Mesodermal cell (in vitro differentiated cells): ENCODE measurements around the gene ZNF839.
"Not testable (repeated sequence)": the region's sequence is repeated elsewhere in the genome, so short reads cannot be mapped to it uniquely, and the experiment has no call there.

ENCODE experiments used
- H3K27ac ChIP-seq: 2 replicates; pipeline ENCODE4 v1.7.0; 2013; ENCODE audit warnings: mild to moderate bottlenecking, low read depth, low read length, moderate library complexity; ENCODE audit not compliant: severe bottlenecking
- H3K36me3 ChIP-seq: 2 replicates; pipeline ENCODE4 v1.7.1; 2013; ENCODE audit warnings: mild to moderate bottlenecking, low read length, moderate library complexity; ENCODE audit not compliant: control insufficient read depth, insufficient read depth
- H3K4me1 ChIP-seq: one replicate; pipeline ENCODE4 v1.7.1; 2013; ENCODE audit warnings: mild to moderate bottlenecking, low read length; ENCODE audit not compliant: insufficient read depth, control insufficient read depth, poor library complexity, severe bottlenecking
- H3K4me3 ChIP-seq: 2 replicates; pipeline ENCODE4 v1.7.0; 2013; ENCODE audit warnings: low read length, control low read depth, mild to moderate bottlenecking; ENCODE audit not compliant: insufficient read depth, poor library complexity, severe bottlenecking; ENCODE audit errors: extremely low read depth
- H3K9me3 ChIP-seq: 2 replicates; pipeline ENCODE4 v1.7.1; 2013; ENCODE audit warnings: mild to moderate bottlenecking, low read length, moderate library complexity; ENCODE audit not compliant: control insufficient read depth
- WGBS, 2 experiments: methylation state at CpG; one replicate each; pipeline ENCODE4 v1.1.5; 2013; ENCODE audit warnings: missing lambda C conversion rate in 2 of 2; ENCODE audit not compliant: insufficient coverage in 2 of 2; 5-methylcytosine and 5-hydroxymethylcytosine counted together

ZNF839 gene

DNA sequence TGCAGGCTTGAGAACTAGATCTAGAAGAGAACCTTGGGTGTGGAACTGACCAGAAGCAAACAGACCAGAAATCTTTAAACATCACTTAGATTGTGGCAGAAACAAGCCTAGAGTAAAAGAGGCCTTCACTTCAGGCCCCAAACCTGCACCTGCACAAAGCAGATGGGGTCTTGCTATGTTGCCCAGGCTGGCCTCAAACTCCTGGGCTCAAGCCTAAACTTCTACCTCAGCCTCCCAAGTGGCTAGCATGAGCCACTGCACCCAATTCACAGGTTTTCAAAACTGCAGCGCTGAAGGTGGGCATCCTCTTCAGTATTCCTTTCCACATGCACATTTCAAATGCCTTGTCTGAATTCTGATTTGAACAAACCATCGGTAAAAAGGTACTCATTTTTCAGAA is 34.4 kb upstream of the ZNF839 start:
- no peak overlapping the region for H3K27ac ChIP-seq
- 100% methylated on average over 1 to 2 of the region's 2 CpGs for WGBS, 2 experiments
- H3K36me3 ChIP-seq: no peaks in the 10 kb centered on the region
- H3K4me1 ChIP-seq: peaks cover 8% of the 10 kb centered on the region
- no peak overlapping the region for H3K4me3 ChIP-seq
- no peaks in the 10 kb centered on the region for H3K9me3 ChIP-seq

DNA sequence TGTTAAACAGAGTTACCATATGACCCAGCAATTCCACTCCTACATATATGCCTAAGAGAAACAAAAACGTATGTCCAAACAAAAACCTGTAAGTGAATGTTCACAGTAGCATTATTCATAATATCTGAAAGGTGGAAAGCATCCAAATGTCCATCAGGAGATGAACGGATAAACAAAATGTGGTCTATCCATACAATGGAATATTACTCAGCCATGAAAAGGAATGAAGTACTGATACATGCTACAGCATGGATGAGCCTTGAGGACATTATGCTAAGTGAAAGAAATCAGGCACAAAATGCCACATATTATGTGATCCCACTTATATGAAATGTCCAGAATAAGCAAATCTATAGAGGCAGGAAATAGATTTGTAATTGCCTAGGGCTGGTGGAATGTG is 31.4 kb upstream of the ZNF839 start:
- no peak overlapping the region for H3K4me3 ChIP-seq
- H3K27ac ChIP-seq: no peak overlapping the region
- 100% methylated on average over 1 of the region's 2 CpGs; no CpG with 5 or more reads in 1 of the 2 experiments for WGBS, 2 experiments

GRCh38 chr14:102292441-102292840 is 27.1 kb upstream of the ZNF839 start:
- Histone ChIP-seq H3K4me3 (no peak overlapping the region), H3K36me3 (no peaks in the 10 kb centered on the region), H3K9me3 (no peaks in the 10 kb centered on the region), H3K27ac (no peak overlapping the region), H3K4me1 (no peaks in the 10 kb centered on the region)
- WGBS, 2 experiments: 100% methylated on average over 1 of the region's 1 CpG; no CpG with 5 or more reads in 1 of the 2 experiments

More for the DNA sequence above, 31.4 kb upstream of the ZNF839 start:
- Histone ChIP-seq H3K9me3 (no peaks in the 10 kb centered on the region), H3K36me3 (no peaks in the 10 kb centered on the region), H3K4me1 (no peaks in the 10 kb centered on the region)

- no peaks in the 10 kb centered on the region for H3K36me3 ChIP-seq
Observed at GRCh38 chr14:102293781-102294180, 25.8 kb upstream of the ZNF839 start.

DNA sequence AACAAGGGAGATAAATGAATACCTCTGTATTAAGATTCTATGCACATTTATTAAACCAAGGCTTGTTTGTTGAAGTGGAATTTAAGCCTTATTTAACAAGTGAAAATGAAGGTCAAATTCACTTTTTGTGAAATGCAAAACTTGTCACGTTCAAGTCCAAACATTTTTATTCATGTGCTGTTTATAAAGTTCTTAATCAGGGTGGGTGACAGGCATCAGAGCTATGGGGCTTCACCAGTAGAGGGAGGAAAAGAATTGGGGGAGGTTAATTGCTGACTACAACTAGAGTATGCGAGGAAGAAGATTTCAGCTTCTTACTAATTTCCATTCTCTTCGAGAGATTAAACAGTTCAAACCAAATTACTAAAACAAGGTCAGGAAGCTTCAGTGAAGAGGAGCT is 24.3 kb upstream of the ZNF839 start:
- Histone ChIP-seq H3K27ac (no peak overlapping the region), H3K4me1 (no peaks in the 10 kb centered on the region), H3K9me3 (no peaks in the 10 kb centered on the region), H3K4me3 (no peak overlapping the region), H3K36me3 (no peaks in the 10 kb centered on the region)
- 60% methylated on average over 1 of the region's 3 CpGs; no CpG with 5 or more reads in 1 of the 2 experiments for WGBS, 2 experiments

More at GRCh38 chr14:102293781-102294180, 25.8 kb upstream of the ZNF839 start:
- H3K4me3 ChIP-seq: no peak overlapping the region
- H3K9me3 ChIP-seq: no peaks in the 10 kb centered on the region
- H3K27ac ChIP-seq: no peak overlapping the region
- WGBS, 2 experiments: 69 to 100% methylated on average over 2 to 4 of the region's 6 CpGs
- H3K4me1 ChIP-seq: no peaks in the 10 kb centered on the region

- Histone ChIP-seq H3K4me3 (no peak overlapping the region), H3K36me3 (no peaks in the 10 kb centered on the region), H3K4me1 (no peaks in the 10 kb centered on the region), H3K9me3 (no peaks in the 10 kb centered on the region), H3K27ac (no peak overlapping the region)
- 90 to 93% methylated on average over 15 to 32 of the region's 33 CpGs for WGBS, 2 experiments
Observed at GRCh38 chr14:102297436-102298170, 21.9 kb upstream of the ZNF839 start.

DNA sequence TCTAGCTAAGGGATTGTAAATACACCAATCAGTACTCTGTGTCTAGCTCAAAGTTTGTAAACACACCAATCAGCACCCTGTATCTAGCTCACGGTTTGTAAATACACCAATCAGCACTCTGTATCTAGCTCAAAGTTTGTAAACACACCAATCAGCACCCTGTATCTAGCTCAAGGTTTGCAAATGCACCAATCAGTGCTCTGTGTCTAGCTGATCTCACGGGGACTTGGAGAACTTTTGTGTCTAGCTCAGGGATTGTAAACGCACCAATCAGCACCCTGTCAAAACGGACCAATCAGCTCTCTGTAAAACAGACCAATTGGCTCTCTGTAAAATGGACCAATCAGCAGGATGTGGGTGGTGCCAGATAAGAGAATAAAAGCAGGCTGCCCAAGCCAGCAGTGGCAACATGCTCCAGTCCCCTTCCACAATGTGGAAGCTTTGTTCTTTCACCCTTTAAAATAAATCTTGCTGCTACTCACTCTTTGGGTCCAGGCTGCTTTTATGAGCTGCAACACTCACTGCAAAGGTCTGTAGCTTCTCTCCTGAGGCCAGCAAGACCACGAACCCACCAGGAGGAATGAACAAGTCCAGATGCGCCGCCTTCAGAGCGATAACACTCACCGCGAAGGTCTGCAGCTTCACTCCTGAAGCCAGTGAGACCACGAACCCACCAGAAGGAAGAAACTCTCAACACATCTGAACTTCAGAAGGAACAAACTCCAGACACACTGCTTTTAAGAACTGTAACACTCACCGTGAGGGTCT is 21.1 kb upstream of the ZNF839 start:
- not testable (repeated sequence) for H3K27ac ChIP-seq, H3K4me3 ChIP-seq, H3K4me1 ChIP-seq, H3K9me3 ChIP-seq, H3K36me3 ChIP-seq
- WGBS, 2 experiments: 90 to 97% methylated on average over 9 to 11 of the region's 12 CpGs

- H3K36me3 ChIP-seq: no peaks in the 10 kb centered on the region
- 100% methylated on average over 2 of the region's 3 CpGs; no CpG with 5 or more reads in 1 of the 2 experiments for WGBS, 2 experiments
- H3K4me1 ChIP-seq: no peaks in the 10 kb centered on the region
- H3K9me3 ChIP-seq: no peaks in the 10 kb centered on the region
- no peak overlapping the region for H3K4me3 ChIP-seq
- no peak overlapping the region for H3K27ac ChIP-seq
Observed at GRCh38 chr14:102303664-102304063, 15.9 kb upstream of the ZNF839 start.

DNA sequence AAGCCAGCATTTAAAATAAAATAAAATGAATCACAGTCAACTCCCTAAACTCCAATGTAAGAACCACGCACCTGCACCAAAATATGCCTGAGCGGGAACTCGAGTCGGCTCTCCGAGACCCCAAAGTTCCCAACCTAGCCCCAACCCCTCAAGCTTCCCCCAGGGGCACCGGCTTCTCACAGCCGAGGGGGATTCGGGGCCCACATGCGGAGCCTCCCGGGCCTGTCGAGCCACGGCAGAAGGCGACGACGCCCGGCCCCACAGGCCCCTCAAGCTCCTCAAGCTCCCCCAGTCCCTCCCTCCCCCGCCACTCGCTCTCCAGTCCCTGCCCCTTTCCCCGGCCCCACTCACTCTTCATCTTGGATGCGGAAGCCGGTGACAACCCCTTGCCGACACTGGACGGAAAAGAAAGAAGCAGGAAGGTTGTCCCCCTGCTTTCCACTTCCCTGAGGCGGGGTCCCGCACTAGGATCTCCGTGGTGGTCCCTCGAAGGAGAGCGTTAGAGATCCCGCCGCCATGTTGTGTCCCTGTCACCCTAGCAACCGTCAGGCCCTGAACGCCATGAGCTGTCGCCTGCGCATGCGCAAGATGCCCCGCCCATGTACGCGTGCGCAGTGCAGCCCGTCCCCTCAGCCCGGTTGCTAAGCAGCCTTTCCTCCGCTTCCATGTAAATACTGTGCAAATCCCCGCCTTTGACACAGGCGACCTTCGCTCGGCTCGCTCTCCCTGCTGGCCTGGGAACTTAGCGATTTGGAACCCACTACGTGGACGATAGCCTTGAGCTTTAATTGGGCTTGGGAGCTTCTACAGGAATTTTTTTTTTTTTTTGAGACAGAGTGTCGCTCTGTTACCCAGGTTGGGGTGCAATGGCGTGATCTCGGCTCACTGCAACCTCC is 14.7 kb upstream of the ZNF839 start, which contains the start of gene MOK:
Gene MOK (minus strand): TSS at position 554 of the 896 bp plus-strand sequence. CDS start 196 bp downstream, at position 358.
- Histone ChIP-seq H3K9me3 (no peaks in the 10 kb centered on the region), H3K4me3 (peak within 1 kb of the TSS; percentile 72), H3K4me1 (no peaks in the 10 kb centered on the region), H3K27ac (peak within 1 kb of the TSS; percentile 96), H3K36me3 (no peaks in the 10 kb centered on the region)
- WGBS, 2 experiments: 5% methylated on average over 51 of the region's 53 CpGs

DNA sequence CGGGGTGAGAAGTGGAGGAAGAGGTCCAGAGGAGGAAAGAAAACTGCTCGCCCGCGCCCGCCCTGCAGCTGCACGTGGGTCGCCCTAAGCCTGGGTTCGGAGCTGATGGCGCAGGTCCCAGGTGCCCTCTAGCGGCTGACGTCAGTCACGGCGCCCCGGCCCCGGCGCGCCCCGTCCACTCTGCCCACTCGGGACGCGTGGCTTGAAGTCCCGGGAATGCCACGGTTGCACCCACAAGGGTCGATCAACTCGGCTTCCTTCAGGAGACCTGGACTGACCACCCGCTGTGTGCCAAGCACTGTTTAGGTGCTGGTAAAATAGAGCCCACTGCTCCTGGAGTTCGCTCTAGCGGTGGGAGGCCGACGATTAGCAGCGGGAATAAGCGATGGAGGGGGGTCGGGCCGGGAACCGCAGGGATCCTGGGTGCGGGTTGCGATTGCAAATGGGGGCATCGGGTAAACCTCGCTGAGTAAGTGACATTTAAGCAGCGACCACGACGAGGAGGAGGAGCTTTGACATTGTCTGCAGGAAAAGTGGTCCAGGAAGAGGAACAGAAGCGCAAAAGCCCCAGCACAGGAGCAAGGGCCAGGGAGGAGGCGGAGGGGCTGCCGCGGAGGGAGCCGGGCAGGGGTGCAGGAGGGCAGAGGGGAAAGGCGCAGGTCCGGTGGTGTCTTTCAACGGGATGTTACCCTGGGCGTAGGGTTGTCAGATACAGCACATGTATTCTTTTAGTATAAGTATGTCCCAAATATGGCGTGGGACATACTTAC is 5.1 kb upstream of the ZNF839 start:
- WGBS, 2 experiments: 11 to 14% methylated on average over 41 to 45 of the region's 52 CpGs
- no peaks in the 10 kb centered on the region for H3K36me3 ChIP-seq
- no peak overlapping the region for H3K27ac ChIP-seq
- H3K9me3 ChIP-seq: no peaks in the 10 kb centered on the region
- peak overlapping the region; percentile 40 for H3K4me3 ChIP-seq
- H3K4me1 ChIP-seq: peaks cover 8% of the 10 kb centered on the region
